Immature natural killer cell (primary cell): Measurements from ENCODE around the gene CDRT15L2. TPM values are rescaled to one million over a fixed set of nuclear protein-coding genes. Genes with fewer than 3 reads are reported as not detected.
"Not testable (repeated sequence)": the region's sequence is repeated elsewhere in the genome, so short reads cannot be mapped to it uniquely, and the experiment has no call there.

ENCODE experiments used
- DNase-seq, 3 donors: peaks; one replicate each; pipeline ENCODE4 v3.0.0; 2022; ENCODE audit warnings: mixed read lengths in 1 of 3
- H3K27ac Mint-ChIP-seq, 6 donors: one replicate each; pipeline ENCODE4 v1.8.0; 2020; ENCODE audit warnings: mixed read lengths in 6 of 6, mild to moderate bottlenecking in 5 of 6, inconsistent platforms in 4 of 6, moderate library complexity in 3 of 6
- H3K27me3 Mint-ChIP-seq, 3 donors: one replicate each; pipeline ENCODE4 v1.8.0; 2020 to 2021; ENCODE audit warnings: low read depth in 3 of 3, mild to moderate bottlenecking in 3 of 3, mixed read lengths in 3 of 3, moderate library complexity in 3 of 3, inconsistent platforms in 1 of 3
- H3K36me3 Mint-ChIP-seq, 3 donors: one replicate each; pipeline ENCODE4 v1.8.0; 2020; ENCODE audit warnings: mixed read lengths in 3 of 3, inconsistent platforms in 2 of 3, mild to moderate bottlenecking in 2 of 3
- H3K4me1 Mint-ChIP-seq, 2 donors: one replicate each; pipeline ENCODE4 v1.8.0; 2020; ENCODE audit warnings: inconsistent platforms in 2 of 2, mild to moderate bottlenecking in 2 of 2, mixed read lengths in 2 of 2, moderate library complexity in 1 of 2
- H3K4me3 Mint-ChIP-seq, 5 donors: one replicate each; pipeline ENCODE4 v1.8.0; 2020; ENCODE audit warnings: mild to moderate bottlenecking in 5 of 5, mixed read lengths in 5 of 5, inconsistent platforms in 3 of 5, moderate library complexity in 3 of 5
- H3K9me3 Mint-ChIP-seq, 6 donors: one replicate each; pipeline ENCODE4 v1.8.0; 2020; ENCODE audit warnings: mild to moderate bottlenecking in 6 of 6, mixed read lengths in 6 of 6, inconsistent platforms in 4 of 6, moderate library complexity in 3 of 6
- polyA plus RNA-seq, 3 donors: library from polyadenylated mRNA; unstranded; fragments of 300-500 nt; fragmentation: Illumina TruSeq; gene quantifications; one replicate each; pipeline ENCODE4 v1.2.3, GENCODE V29; 2021

CDRT15L2 gene
- polyA plus RNA-seq, 3 donors from 2014 or later = not detected

- Mint-ChIP-seq H3K9me3 (no peaks in the 10 kb centered on the region), H3K4me3 (no peak overlapping the region), H3K36me3 (no peaks in the 10 kb centered on the region), H3K4me1 (no peaks in the 10 kb centered on the region), H3K27ac (no peak overlapping the region), H3K27me3 (no peaks in the 10 kb centered on the region)
- DNase-seq = no peak
Measured at GRCh38 chr17:20611309-20611708, 31.8 kb downstream of the CDRT15L2 start.

- H3K27me3 Mint-ChIP-seq = no peaks in the 10 kb centered on the region
- H3K4me1 Mint-ChIP-seq = no peaks in the 10 kb centered on the region
- no peak overlapping the region for H3K27ac Mint-ChIP-seq
- no peak for DNase-seq
- no peaks in the 10 kb centered on the region for H3K36me3 Mint-ChIP-seq
- H3K4me3 Mint-ChIP-seq = no peak overlapping the region
- no peaks in the 10 kb centered on the region for H3K9me3 Mint-ChIP-seq
Measured at GRCh38 chr17:20612635-20613034, 33.1 kb downstream of the CDRT15L2 start.

GRCh38 chr17:20613248-20613647, 33.7 kb downstream of the CDRT15L2 start:
- H3K4me1 Mint-ChIP-seq = no peaks in the 10 kb centered on the region
- DNase-seq = no peak
- no peaks in the 10 kb centered on the region for H3K27me3 Mint-ChIP-seq
- no peak overlapping the region for H3K4me3 Mint-ChIP-seq
- no peaks in the 10 kb centered on the region for H3K9me3 Mint-ChIP-seq
- no peak overlapping the region for H3K27ac Mint-ChIP-seq
- H3K36me3 Mint-ChIP-seq = no peaks in the 10 kb centered on the region

GRCh38 chr17:20613905-20614304, 34.4 kb downstream of the CDRT15L2 start:
- Mint-ChIP-seq H3K27ac (no peak overlapping the region), H3K4me1 (no peaks in the 10 kb centered on the region), H3K4me3 (no peak overlapping the region), H3K36me3 (no peaks in the 10 kb centered on the region), H3K27me3 (no peaks in the 10 kb centered on the region), H3K9me3 (no peaks in the 10 kb centered on the region)
- no peak for DNase-seq

DNA sequence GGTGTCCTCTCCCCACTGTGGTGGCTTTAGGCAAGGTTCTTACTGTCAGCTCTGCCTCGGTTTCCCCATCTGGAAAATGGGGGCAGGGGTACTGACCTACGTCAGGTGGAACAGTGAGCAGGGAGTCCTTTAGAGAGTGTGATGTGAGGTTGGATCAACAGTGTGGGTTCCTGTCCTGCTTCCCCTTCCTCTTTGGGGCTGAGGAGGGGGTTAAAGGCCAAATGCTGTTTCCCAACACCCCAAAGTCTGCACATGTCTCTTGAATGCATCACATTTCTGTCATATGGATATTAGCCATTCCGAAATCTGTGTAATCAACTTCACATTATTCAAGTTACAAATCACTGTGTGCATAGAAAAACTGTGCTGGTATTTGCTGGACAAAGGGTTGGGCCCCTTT, 35.9 kb downstream of the CDRT15L2 start:
- not testable (repeated sequence) for H3K4me1 Mint-ChIP-seq, H3K4me3 Mint-ChIP-seq, H3K9me3 Mint-ChIP-seq, H3K36me3 Mint-ChIP-seq, H3K27me3 Mint-ChIP-seq, DNase-seq, H3K27ac Mint-ChIP-seq

Other genes starting within 250 kb of the CDRT15L2 start
- gene LGALS9B, start 112.2 kb upstream of the CDRT15L2 start, polyA plus RNA-seq = 10 to 100 TPM; 20.9 to 23.8 (median 22.3) TPM